Jurkat, Clone E6-1 (cell line): Measurements from ENCODE around the gene RAD52.

Experiments used
- DNase-seq: peaks from one replicate; pipeline ENCODE4 v3.0.0-alpha.2; 2011; ENCODE audit warnings: low read depth, low spot score
- H3K4me3 ChIP-seq: 2 replicates; pipeline ENCODE4 v1.5.1; 2011; ENCODE audit warnings: mild to moderate bottlenecking, low read length, control low read depth, moderate library complexity

RAD52 gene

GRCh38 chr12:894226-894625 lies 55.3 kb downstream of the RAD52 start:
- no peak for DNase-seq

DNA sequence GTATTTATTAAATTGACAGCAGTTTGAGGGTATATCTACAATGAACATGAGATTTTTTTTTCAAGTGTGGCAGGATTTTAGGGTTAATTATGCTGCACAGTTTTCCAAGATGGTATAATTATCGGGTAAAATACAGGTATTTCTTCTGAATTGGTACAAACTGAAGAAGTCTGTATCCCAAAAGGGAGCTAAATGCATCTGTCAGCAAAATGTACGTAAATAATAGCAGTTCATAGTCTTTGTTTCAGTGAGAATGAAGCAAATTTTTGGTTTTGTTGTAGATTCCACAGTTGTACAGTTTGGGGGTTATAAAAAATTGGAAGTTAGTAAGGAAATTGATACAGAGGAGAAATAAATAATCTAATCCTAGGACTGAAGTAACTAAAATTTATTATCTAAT lies 63.3 kb downstream of the RAD52 start:
- no peak overlapping the region for H3K4me3 ChIP-seq
- no peak for DNase-seq

More at GRCh38 chr12:894226-894625, 55.3 kb downstream of the RAD52 start:
- no peak overlapping the region for H3K4me3 ChIP-seq

DNA sequence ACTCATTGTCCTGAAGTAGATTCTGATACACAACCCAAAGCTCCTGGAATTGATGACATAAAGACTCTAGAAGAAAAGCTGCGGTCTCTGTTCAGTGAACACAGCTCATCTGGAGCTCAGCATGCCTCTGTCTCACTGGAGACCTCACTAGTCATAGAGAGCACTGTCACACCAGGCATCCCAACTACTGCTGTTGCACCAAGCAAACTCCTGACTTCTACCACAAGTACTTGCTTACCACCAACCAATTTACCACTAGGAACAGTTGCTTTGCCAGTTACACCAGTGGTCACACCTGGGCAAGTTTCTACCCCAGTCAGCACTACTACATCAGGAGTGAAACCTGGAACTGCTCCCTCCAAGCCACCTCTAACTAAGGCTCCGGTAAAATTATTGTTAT lies 63.8 kb downstream of the RAD52 start:
- DNase-seq: no peak
- no peak overlapping the region for H3K4me3 ChIP-seq

DNA sequence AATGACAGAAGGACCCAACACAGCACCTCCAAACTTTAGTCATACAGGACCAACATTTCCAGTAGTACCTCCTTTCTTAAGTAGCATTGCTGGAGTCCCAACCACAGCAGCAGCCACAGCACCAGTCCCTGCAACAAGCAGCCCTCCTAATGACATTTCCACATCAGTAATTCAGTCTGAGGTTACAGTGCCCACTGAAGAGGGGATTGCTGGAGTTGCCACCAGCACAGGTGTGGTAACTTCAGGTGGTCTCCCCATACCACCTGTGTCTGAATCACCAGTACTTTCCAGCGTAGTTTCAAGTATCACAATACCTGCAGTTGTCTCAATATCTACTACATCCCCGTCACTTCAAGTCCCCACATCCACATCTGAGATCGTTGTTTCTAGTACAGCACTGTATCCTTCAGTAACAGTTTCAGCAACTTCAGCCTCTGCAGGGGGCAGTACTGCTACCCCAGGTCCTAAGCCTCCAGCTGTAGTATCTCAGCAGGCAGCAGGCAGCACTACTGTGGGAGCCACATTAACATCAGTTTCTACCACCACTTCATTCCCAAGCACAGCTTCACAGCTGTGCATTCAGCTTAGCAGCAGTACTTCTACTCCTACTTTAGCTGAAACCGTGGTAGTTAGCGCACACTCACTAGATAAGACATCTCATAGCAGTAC lies 64.6 kb downstream of the RAD52 start:
- no peak for DNase-seq
- no peak overlapping the region for H3K4me3 ChIP-seq

DNA sequence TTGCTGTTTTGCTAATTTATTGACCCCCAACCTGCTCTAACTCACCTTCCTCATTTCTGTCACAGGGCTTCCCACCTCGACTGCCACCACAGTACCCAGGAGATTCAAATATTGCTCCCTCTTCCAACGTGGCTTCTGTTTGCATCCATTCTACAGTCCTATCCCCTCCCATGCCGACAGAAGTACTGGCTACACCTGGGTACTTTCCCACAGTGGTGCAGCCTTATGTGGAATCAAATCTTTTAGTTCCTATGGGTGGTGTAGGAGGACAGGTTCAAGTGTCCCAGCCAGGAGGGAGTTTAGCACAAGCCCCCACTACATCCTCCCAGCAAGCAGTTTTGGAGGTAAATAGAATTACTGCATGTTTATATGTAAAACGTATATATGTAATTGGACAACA lies 68.8 kb downstream of the RAD52 start:
- DNase-seq: no peak

DNA sequence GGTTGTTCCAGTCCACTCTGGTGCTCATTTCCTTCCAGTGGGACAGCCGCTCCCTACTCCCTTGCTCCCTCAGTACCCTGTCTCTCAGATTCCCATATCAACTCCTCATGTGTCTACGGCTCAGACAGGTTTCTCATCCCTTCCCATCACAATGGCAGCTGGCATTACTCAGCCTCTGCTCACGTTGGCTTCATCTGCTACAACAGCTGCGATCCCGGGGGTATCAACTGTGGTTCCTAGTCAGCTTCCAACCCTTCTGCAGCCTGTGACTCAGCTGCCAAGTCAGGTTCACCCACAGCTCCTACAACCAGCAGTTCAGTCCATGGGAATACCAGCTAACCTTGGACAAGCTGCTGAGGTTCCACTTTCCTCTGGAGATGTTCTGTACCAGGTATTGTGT lies 69.9 kb downstream of the RAD52 start:
- H3K4me3 ChIP-seq: no peak overlapping the region
- DNase-seq: no peak

More for the DNA sequence above, 68.8 kb downstream of the RAD52 start:
- H3K4me3 ChIP-seq: no peak overlapping the region

DNA sequence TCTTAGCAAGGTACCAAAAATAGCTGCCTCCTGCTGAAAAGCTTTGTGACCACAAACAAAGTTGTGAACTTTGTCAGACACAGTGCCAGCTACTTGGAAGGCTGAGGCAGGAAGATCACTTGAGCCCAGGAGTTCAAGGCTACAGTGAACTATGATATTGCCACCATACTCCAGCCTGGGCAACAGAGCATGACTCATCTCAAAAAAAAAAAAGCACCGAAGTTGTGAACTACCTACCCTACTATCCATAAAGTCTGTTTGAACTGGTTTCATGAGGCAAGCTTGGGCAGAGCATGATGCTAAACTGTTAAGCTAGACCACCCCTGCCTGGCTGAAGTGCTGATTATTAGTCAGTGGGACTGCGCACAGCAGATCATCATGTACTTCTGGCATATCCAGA lies 75.5 kb downstream of the RAD52 start:
- H3K4me3 ChIP-seq: no peak overlapping the region
- DNase-seq: no peak

DNA sequence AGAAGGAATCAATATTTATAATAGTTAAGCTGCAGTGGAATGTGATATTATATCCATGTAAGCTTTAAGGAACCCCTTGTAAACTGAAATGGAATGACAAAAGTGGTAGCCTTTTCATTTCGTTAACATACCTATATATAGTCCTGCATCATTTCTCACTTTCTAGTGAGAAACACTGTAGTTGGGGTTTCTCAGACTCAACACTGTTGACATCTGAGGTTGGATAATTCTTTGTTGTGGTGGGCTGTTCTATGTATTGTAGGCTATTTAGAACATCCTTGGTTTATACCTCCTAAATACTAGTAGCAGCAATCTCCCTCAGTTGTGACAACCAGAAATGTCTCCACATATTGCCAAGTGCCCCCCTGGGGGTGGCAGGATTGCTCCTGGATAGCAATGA lies 79.1 kb downstream of the RAD52 start:
- DNase-seq: peak; percentile 82
- H3K4me3 ChIP-seq: no peak overlapping the region

DNA sequence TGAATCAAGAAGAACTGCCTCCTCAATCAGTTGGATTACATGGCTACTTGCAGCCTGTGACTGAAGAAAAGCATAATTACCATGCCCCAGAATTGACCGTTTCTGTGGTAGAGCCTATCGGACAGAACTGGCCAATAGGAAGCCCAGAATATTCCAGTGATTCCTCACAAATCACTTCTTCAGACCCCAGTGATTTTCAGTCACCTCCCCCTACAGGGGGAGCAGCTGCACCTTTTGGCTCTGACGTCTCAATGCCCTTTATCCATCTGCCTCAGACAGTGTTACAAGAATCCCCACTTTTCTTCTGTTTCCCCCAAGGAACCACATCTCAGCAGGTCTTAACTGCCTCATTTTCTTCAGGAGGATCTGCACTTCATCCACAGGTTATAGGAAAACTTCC lies 80.8 kb downstream of the RAD52 start:
- H3K4me3 ChIP-seq: no peak overlapping the region
- DNase-seq: no peak

DNA sequence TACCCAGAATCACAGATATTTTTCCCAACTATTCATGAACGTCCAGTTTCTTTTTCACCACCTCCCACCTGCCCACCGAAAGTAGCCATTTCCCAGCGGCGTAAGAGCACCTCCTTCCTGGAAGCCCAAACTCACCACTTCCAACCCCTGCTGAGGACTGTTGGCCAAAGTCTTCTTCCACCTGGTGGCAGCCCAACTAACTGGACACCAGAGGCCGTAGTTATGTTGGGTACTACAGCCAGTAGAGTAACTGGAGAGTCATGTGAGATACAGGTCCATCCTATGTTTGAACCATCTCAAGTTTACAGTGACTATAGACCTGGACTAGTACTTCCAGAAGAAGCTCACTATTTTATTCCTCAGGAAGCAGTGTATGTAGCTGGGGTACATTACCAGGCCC lies 81.6 kb downstream of the RAD52 start:
- DNase-seq: no peak
- H3K4me3 ChIP-seq: no peak overlapping the region

DNA sequence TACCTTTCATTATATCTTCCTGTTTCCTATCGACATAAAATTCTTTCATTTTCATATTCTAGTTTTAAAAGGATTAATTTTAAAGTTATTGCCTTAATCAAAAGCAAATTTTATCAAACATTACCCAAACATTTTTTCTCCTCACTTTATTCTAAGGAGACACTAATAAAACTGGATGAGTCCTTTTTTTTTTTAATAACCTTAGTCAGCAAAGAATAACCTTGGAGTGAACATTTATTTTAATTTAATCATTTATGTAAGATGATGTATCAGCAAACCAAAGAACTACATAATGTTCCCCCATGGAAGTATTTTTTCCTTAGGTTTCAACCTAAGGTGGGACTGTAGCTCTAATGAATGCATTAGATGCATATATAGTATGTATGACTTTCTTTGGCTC lies 83.9 kb downstream of the RAD52 start:
- H3K4me3 ChIP-seq: no peak overlapping the region
- DNase-seq: no peak

DNA sequence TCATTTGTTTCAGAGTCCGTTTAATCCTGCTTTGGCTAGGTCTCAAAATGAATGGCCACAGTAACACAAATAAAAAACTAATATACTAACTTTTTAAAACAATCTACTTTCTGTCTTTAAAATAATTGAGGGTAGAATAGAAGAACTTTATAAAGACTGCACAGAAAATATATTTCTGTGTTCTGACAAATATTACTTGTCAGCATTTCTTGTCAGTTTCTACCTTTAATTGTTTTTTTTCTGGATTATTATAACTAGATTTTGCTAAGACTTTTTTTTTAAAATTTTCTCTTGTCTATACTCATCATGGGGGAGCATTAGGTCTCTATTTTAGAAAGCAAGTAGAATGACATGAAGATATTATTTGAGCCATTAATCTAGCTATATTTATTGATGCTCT lies 86.2 kb downstream of the RAD52 start:
- H3K4me3 ChIP-seq: no peak overlapping the region
- DNase-seq: no peak

DNA sequence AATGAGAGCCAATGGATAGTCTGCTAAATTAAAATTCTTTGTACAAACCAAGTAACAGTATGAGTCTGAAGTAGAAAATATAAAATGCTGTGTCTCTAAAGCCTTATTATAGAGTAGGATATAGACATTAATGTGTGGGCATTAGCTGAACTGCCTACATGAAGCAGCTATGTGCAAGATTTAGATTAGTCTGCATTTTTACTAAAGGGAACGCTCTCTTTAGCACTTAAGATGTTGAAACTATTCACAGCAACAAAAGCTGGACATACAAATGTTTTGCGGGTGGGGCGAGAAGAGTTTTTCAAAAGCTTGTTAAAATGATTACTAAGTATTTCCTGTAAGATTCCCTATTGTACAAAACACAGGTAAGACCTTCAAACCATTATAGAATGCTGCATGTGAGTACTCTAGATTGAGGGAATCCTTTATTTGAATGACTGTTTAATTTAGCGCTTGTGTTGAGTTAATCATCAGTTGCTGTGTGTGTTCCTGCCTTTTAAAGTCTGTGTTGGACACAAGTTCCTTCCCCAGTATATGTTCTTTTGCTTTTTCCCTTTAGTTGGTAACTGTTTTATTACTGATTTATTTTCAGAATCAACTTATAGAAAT lies 87.1 kb downstream of the RAD52 start:
- DNase-seq: no peak

More for the DNA sequence above, 87.1 kb downstream of the RAD52 start:
- H3K4me3 ChIP-seq: no peak overlapping the region
